Epithelial cell of proximal tubule (primary cell): ENCODE measurements around the gene RIMS4. TPM values are rescaled to one million over a fixed set of nuclear protein-coding genes. Genes with fewer than 3 reads are reported as not detected.
"Not testable (repeated sequence)": the region's sequence is repeated elsewhere in the genome, so short reads cannot be mapped to it uniquely, and the experiment has no call there.

Source experiments
- DNase-seq: peaks from one replicate; pipeline ENCODE4 v3.0.0-alpha.2; 2011; ENCODE audit warnings: low read depth
- H3K4me3 ChIP-seq: 2 replicates; pipeline ENCODE4 v1.5.1; 2011; ENCODE audit warnings: low read depth, mild to moderate bottlenecking, low read length
- CTCF ChIP-seq: conservative IDR thresholded peaks from 2 replicates; pipeline ENCODE4 v1.5.1; 2012; ENCODE audit warnings: low read depth, mild to moderate bottlenecking, low read length
- total RNA-seq: library from RNA; depleted of rRNA; stranded (reverse); fragments of >200 nt; gene quantifications from 2 replicates; pipeline ENCODE4 v1.2.3, GENCODE V29; 2015

Gene RIMS4
- total RNA-seq, 1 donor from 2014 or later: not detected

DNA sequence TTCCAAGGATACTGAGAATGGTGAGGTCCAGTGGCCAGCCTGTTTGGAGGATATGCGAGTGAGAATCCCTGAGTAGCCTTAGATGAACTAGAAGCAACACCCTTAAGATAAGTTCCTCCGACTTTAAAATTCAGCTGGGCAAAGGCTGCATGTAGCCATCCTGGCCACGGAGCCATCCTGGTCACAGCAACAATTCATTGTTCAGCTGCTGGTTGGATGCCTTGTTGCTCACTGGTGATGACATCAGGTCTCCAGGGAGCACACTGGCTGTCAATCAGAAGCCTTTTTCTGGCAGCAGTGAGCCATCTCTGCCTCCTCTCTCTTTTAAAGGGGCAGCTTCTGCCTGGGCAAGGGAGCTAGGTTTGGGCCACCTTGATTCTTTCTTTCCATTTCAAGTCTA, 22.4 kb upstream of the RIMS4 start:
- DNase-seq: no peak
- no peak overlapping the region for H3K4me3 ChIP-seq
- TF ChIP-seq CTCF: no peak

GRCh38 chr20:44830995-44831394, 20.6 kb upstream of the RIMS4 start:
- DNase-seq: no peak
- TF ChIP-seq CTCF: no peak
- no peak overlapping the region for H3K4me3 ChIP-seq

DNA sequence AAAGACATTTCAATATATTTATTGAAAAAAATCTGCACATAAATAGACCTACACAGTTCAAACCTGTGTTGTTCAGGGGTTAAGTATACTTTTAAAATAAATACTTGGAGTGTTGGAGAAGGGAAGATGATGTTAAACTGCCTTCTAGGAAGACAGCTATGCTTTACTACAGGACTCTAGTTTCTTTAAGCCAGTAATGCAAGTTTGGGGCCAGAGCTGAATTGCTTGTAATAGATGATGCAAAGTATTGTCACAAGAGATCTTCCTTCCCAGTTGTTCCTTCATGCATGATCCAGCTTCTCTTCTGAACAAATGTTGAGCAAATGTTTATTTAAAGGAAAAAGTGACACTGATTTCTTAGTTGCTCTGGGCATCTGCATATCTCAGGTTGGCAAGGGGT, 20.2 kb upstream of the RIMS4 start:
- DNase-seq: no peak
- no peak overlapping the region for H3K4me3 ChIP-seq
- no peak for TF ChIP-seq CTCF

GRCh38 chr20:44829688-44830087, 19.3 kb upstream of the RIMS4 start:
- TF ChIP-seq CTCF: no peak
- no peak overlapping the region for H3K4me3 ChIP-seq
- DNase-seq: no peak

GRCh38 chr20:44828640-44829039, 18.3 kb upstream of the RIMS4 start:
- no peak overlapping the region for H3K4me3 ChIP-seq
- no peak for DNase-seq
- TF ChIP-seq CTCF: no peak

GRCh38 chr20:44827401-44827800, 17.1 kb upstream of the RIMS4 start:
- TF ChIP-seq CTCF: no peak
- DNase-seq: no peak
- no peak overlapping the region for H3K4me3 ChIP-seq

DNA sequence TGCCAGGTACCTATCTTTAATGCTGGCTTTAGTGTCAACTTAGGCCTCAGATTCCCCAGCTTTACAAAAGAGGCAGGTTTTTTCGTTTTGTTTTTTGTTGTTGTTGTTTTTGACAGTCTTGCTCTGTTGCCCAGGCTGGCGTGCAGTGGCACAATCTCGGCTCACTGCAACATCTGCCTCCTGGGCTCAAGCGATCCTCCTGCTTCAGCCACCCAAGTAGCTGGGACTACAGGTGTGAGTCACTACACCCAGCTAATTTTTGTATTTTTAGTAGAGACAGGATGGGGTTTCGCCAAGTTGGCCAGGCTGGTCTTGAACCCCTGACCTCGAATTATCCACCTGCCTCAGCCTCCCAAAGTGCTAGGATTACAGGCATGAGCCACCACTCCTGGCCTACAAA, 11.2 kb upstream of the RIMS4 start:
- not testable (repeated sequence) for DNase-seq, H3K4me3 ChIP-seq

DNA sequence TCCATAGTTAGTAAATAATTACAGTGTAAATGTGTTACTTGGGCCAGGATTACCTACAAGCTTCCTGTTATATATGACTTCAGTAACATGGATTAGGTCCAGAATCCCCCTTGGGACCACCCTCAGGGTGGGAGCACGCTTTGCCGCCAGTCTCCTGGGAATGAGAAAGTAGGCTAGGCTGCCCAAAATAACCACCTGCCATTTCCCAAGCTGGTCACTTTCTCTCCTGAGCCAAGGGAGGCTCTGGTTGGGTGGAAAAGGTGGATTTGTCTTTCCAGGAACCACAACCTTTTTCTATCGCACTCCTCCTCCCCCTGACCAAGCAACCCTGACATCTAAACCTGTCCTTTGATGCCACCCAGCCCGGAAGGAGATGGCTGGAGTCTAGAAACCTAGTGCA, 9.6 kb upstream of the RIMS4 start:
- no peak overlapping the region for H3K4me3 ChIP-seq
- no peak for DNase-seq
- no peak for TF ChIP-seq CTCF
